ENCODE results near the gene AURKAIP1.

Gene AURKAIP1

DNA sequence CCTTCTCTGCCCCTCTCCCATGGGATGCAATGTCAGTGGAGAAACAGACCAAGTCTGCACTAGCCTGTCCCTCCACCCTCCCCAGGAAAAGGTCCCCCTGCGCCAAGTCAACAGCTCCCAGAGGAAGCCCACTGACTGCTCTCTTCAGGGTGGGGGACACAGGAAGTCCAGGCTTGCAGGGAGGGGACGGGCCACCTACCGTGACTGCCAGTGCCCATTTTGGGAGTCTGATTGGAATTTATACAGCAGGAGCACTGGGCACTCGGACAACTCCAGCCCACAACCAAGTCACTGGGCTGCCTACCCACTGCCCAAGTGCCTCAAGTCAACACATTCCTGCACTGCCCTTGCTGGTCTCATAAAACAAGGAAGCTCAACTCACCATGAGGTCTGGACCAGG, 18.0 kb upstream of the AURKAIP1 start:
- Histone ChIP-seq H3K9me2 (replicated peaks; ENCODE audit: insufficient read depth, low read length) (no peaks in the 10 kb centered on the region), H3K9ac (ENCODE audit: low read length) (no peak overlapping the region), H3F3A (ENCODE audit: insufficient read depth, low read length) (no peaks in the 10 kb centered on the region), H3K4me1 (ENCODE audit: low read length) (peaks cover 4% of the 10 kb centered on the region), H3K4me2 (ENCODE audit: low read depth, low read length) (no peak overlapping the region), H3K9me3 (replicated peaks; ENCODE audit: insufficient read depth, low read length) (no peaks in the 10 kb centered on the region), H2AFZ (ENCODE audit: low read length) (no peak overlapping the region), H4K20me1 (ENCODE audit: insufficient read depth, low read length) (no peaks in the 10 kb centered on the region), H3K4me3 (ENCODE audit: low read length) (no peak overlapping the region), H3K27ac (ENCODE audit: low read length) (no peak overlapping the region), H3K36me3 (replicated peaks; ENCODE audit: insufficient read depth, low read length) (peaks cover 30% of the 10 kb centered on the region), H3K79me2 (ENCODE audit: low read length) (peaks cover 59% of the 10 kb centered on the region), H3K27me3 (replicated peaks; ENCODE audit: insufficient read depth, low read length) (no peaks in the 10 kb centered on the region)
- DNase-seq, result no peak
- no peak for TF ChIP-seq EZH2phosphoT487 (IDR thresholded peaks at IDR 0.05; ENCODE audit: low read length)
- TF ChIP-seq EZH2 (optimal IDR thresholded peaks at IDR 0.05; ENCODE audit: low read depth, low read length), result no peak
- TF ChIP-seq, protein P1, sequence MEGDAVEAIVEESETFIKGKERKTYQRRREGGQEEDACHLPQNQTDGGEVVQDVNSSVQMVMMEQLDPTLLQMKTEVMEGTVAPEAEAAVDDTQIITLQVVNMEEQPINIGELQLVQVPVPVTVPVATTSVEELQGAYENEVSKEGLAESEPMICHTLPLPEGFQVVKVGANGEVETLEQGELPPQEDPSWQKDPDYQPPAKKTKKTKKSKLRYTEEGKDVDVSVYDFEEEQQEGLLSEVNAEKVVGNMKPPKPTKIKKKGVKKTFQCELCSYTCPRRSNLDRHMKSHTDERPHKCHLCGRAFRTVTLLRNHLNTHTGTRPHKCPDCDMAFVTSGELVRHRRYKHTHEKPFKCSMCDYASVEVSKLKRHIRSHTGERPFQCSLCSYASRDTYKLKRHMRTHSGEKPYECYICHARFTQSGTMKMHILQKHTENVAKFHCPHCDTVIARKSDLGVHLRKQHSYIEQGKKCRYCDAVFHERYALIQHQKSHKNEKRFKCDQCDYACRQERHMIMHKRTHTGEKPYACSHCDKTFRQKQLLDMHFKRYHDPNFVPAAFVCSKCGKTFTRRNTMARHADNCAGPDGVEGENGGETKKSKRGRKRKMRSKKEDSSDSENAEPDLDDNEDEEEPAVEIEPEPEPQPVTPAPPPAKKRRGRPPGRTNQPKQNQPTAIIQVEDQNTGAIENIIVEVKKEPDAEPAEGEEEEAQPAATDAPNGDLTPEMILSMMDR (IDR thresholded peaks at IDR 0.05; ENCODE audit: low read length), result no peak

DNA sequence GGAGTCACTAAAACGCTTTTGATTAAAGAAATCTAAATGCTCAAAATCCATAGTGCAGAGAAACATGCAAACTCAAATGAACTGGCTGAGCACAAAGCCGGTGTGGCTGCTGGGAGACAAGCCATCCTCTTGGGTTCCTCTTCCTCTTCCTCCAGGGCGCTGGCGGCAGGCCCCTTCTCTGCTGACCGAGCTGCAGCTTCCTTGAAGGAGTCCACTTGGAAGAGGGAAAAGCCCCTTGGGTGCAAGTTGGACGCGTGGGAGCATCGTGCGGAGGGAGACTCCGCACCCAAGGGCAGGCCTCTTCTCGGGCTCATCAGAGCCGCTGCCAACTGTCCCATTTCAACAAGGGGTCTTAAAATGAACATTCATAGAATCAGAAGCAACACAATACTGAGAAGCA, 16.2 kb upstream of the AURKAIP1 start:
- Histone ChIP-seq H3K4me1 (ENCODE audit: low read length) (no peaks in the 10 kb centered on the region), H3K36me3 (replicated peaks; ENCODE audit: insufficient read depth, low read length) (peaks cover 39% of the 10 kb centered on the region), H3F3A (ENCODE audit: insufficient read depth, low read length) (no peaks in the 10 kb centered on the region), H3K4me3 (ENCODE audit: low read length) (no peak overlapping the region), H3K9ac (ENCODE audit: low read length) (no peak overlapping the region), H2AFZ (ENCODE audit: low read length) (no peak overlapping the region), H3K9me3 (replicated peaks; ENCODE audit: insufficient read depth, low read length) (no peaks in the 10 kb centered on the region), H3K9me2 (replicated peaks; ENCODE audit: insufficient read depth, low read length) (no peaks in the 10 kb centered on the region), H3K27me3 (replicated peaks; ENCODE audit: insufficient read depth, low read length) (no peaks in the 10 kb centered on the region), H3K79me2 (ENCODE audit: low read length) (peaks cover 53% of the 10 kb centered on the region), H4K20me1 (ENCODE audit: insufficient read depth, low read length) (no peaks in the 10 kb centered on the region), H3K4me2 (ENCODE audit: low read depth, low read length) (no peak overlapping the region), H3K27ac (ENCODE audit: low read length) (no peak overlapping the region)
- no peak for TF ChIP-seq EZH2phosphoT487 (IDR thresholded peaks at IDR 0.05; ENCODE audit: low read length)
- TF ChIP-seq EZH2 (optimal IDR thresholded peaks at IDR 0.05; ENCODE audit: low read depth, low read length), result no peak
- TF ChIP-seq, protein P1 (IDR thresholded peaks at IDR 0.05; ENCODE audit: low read length), result no peak
- DNase-seq, result no peak

DNA sequence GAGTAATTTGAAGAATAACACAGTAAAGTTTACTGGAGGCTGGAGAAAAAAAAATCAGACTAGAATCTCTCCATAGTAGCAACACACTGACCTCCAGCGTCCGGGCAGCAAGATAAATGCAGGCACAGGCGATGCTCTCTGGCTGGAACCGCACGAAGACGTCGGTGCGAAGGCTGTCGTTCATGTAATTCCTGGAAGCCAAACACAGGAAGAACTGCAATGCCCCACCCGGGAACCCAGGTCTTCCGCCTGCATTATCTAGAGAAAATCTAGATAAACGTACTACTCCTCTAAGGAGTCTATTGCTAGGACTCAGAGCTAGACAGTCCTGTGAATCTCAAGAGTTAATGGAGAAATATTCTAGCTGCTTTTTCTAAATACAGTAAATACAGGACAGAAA, 15.7 kb upstream of the AURKAIP1 start:
- Histone ChIP-seq H3K79me2 (ENCODE audit: low read length) (peaks cover 48% of the 10 kb centered on the region), H3K4me2 (ENCODE audit: low read depth, low read length) (no peak overlapping the region), H3K27ac (ENCODE audit: low read length) (no peak overlapping the region), H3K9ac (ENCODE audit: low read length) (no peak overlapping the region), H3K9me3 (replicated peaks; ENCODE audit: insufficient read depth, low read length) (no peaks in the 10 kb centered on the region), H3K27me3 (replicated peaks; ENCODE audit: insufficient read depth, low read length) (no peaks in the 10 kb centered on the region), H3K4me3 (ENCODE audit: low read length) (no peak overlapping the region), H3F3A (ENCODE audit: insufficient read depth, low read length) (no peaks in the 10 kb centered on the region), H3K9me2 (replicated peaks; ENCODE audit: insufficient read depth, low read length) (no peaks in the 10 kb centered on the region), H4K20me1 (ENCODE audit: insufficient read depth, low read length) (no peaks in the 10 kb centered on the region), H3K36me3 (replicated peaks; ENCODE audit: insufficient read depth, low read length) (peaks cover 42% of the 10 kb centered on the region), H2AFZ (ENCODE audit: low read length) (no peak overlapping the region), H3K4me1 (ENCODE audit: low read length) (no peaks in the 10 kb centered on the region)
- DNase-seq, result no peak
- TF ChIP-seq EZH2 (optimal IDR thresholded peaks at IDR 0.05; ENCODE audit: low read depth, low read length), result no peak

DNA sequence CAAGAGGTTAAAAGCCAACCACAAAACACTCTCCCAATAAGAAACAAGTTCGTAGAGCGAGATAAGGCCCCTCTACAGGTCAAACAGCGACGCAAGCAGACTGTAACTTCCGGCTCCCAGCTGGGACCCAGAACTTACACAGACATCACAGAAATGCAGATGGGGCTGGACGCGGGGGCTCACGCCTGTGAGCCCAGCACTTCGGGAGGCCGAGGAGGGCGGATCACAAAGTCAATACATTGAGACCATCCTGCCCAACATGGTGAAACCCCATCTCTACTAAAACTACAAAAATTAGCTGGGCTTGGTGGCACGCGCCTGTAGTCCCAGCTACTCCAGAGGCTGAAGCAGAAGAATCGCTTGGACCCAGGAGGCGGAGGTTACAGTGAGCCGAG, 13.1 kb upstream of the AURKAIP1 start:
- H3K4me2 ChIP-seq (ENCODE audit: low read depth, low read length), result no peak overlapping the region
- no peak overlapping the region for H3K4me3 ChIP-seq (ENCODE audit: low read length)
- H3K79me2 ChIP-seq (ENCODE audit: low read length), result peaks cover 28% of the 10 kb centered on the region
- H3K4me1 ChIP-seq (ENCODE audit: low read length), result no peaks in the 10 kb centered on the region
- peaks cover 37% of the 10 kb centered on the region for H3K36me3 ChIP-seq (replicated peaks; ENCODE audit: insufficient read depth, low read length)
- H2AFZ ChIP-seq (ENCODE audit: low read length), result no peak overlapping the region
- H3K27ac ChIP-seq (ENCODE audit: low read length), result no peak overlapping the region
- no peak overlapping the region for H3K9ac ChIP-seq (ENCODE audit: low read length)
- no peaks in the 10 kb centered on the region for H3K9me2 ChIP-seq (replicated peaks; ENCODE audit: insufficient read depth, low read length)
- H4K20me1 ChIP-seq (ENCODE audit: insufficient read depth, low read length), result no peaks in the 10 kb centered on the region
- H3K27me3 ChIP-seq (replicated peaks; ENCODE audit: insufficient read depth, low read length), result no peaks in the 10 kb centered on the region
- H3K9me3 ChIP-seq (replicated peaks; ENCODE audit: insufficient read depth, low read length), result no peaks in the 10 kb centered on the region
- TF ChIP-seq EZH2 (optimal IDR thresholded peaks at IDR 0.05; ENCODE audit: low read depth, low read length) (no peak), EZH2phosphoT487 (IDR thresholded peaks at IDR 0.05; ENCODE audit: low read length) (no peak)
- TF ChIP-seq, protein P1 (IDR thresholded peaks at IDR 0.05; ENCODE audit: low read length), result no peak
- no peak for DNase-seq
- H3F3A ChIP-seq (ENCODE audit: insufficient read depth, low read length), result no peaks in the 10 kb centered on the region
